ENCODE results near the gene TMC8.
"Not testable (repeated sequence)": the region's sequence is repeated elsewhere in the genome, so short reads cannot be mapped to it uniquely, and the experiment has no call there.

TMC8 gene

GRCh38 chr17:78154903-78155811 lies 24.6 kb downstream of the TMC8 start:
- DNase-seq (ENCODE audit: low read depth, low spot score): no peak

DNA sequence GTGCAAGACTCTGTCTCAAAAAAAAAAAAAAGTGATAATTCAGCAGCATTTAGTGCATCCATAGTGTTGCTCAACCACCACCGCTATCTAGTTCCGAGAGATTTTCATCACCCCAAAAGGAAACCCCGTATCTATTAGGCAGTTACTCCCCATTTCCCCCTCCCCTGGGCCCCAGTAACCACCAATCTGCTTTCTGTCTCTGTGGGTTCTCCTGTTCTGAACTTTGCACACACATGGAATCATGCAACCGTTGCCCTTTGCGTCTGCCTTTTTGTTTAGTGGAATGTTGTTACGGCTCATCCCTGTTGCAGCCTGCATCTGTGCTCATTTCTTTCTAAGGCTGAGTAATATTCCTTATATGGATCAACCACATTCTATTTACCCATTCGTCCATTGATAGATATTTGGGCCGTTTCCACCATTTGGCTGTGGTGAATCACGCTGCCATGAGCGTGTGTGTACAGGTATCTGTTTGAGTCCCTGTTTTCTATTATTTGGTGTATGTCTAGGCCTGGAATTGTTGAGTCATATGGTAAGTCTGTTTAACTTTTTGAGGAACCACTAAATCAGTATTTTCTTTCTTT lies 29.1 kb downstream of the TMC8 start:
- DNase-seq (ENCODE audit: low read depth, low spot score): no peak

DNA sequence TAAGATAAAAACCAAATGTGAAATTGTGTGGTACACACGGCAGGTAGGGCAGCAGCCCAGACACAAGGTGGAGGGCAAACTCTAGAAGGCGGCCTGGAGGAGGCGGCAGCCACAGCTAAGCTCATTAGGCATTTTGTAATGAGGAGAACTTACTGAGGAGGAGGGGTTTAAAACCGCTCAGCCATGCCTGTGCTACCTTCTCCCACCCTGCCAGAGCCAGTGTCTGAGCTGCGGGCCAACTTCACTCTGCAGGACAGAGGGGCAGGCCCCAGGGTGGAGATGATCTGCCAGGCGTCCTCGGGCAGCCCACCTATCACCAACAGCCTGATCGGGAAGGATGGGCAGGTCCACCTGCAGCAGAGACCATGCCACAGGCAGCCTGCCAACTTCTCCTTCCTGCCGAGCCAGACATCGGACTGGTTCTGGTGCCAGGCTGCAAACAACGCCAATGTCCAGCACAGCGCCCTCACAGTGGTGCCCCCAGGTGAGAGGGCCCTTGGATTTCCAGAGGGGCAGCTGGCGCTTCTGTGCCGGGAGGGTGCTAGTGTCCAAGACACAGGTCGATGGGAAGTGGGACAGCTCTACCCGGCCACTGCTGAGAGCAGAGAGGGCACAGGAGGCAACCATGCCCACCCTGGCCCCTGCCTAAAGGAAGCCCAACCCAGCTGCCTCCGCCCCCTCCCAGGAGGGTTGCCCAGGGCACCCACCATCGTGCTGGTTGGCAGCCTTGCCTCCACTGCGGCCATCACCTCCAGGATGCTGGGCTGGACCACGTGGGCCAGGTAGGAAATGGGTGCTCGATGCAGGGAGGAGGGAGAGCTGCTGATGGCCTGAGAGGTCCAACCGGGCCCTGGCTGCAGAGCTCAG lies 33.5 kb downstream of the TMC8 start:
- DNase-seq (ENCODE audit: low read depth, low spot score): no peak

DNA sequence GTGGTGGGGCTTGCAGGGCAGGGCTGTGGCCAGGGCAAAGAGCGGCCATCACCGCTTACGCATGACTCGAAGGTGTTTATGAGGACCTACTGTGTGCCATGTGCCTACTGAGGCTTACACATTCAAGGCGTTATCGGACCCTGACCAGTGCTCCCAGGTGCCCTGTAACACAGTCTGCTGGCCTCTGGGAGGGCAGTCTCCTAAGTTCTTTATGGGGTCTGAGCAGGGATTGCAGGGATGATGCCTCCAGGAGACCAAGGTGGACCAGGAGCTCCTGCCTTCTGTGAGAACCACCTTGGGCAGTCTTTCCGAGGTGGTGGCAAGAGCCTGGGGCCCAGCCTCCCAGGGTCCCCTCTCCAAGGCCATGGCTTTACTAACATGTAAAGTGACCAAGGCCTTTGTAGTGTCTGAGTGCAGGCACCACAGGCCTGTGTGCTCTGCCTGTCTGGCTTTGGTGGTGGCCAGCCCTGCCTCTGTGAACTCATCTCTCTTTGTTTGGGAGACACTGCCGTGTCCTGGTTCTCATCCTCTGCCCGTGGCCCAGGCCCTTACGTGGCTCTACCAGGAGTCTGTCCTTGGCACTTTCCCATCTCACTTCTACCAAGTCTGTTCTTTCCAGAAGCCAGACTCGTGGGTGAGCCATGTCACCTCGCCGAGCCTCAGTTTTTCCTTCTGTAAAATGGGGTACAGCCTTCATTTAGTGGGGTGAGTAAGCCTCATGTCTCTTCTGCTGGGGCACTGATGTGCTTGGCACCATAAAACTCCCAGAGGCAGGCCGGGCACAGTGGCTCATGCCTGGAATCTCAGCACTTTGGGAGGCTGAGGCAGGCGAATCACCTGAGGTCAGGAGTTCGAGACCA lies 34.4 kb downstream of the TMC8 start:
- no peak for DNase-seq (ENCODE audit: low read depth, low spot score)

- DNase-seq (ENCODE audit: low read depth, low spot score): no peak
These were observed 35.8 kb downstream of the TMC8 start for GRCh38 chr17:78166416-78166815.

GRCh38 chr17:78168242-78168902 lies 37.8 kb downstream of the TMC8 start, which contains the start of gene SYNGR2:
Gene SYNGR2, plus strand, starts transcription at chr17:78168581. Its CDS starts 36 bp downstream, at chr17:78168617.
- no peak for DNase-seq (ENCODE audit: low read depth, low spot score)

- DNase-seq (ENCODE audit: low read depth, low spot score): no peak
These were observed 38.6 kb downstream of the TMC8 start for GRCh38 chr17:78168903-78169793.

- DNase-seq (ENCODE audit: low read depth, low spot score): no peak
These were observed 40.4 kb downstream of the TMC8 start for GRCh38 chr17:78170692-78171590.

GRCh38 chr17:78171591-78172248 lies 41.1 kb downstream of the TMC8 start:
- DNase-seq (ENCODE audit: low read depth, low spot score): not testable (repeated sequence)

GRCh38 chr17:78172249-78173051 lies 41.9 kb downstream of the TMC8 start:
- DNase-seq (ENCODE audit: low read depth, low spot score): no peak

DNA sequence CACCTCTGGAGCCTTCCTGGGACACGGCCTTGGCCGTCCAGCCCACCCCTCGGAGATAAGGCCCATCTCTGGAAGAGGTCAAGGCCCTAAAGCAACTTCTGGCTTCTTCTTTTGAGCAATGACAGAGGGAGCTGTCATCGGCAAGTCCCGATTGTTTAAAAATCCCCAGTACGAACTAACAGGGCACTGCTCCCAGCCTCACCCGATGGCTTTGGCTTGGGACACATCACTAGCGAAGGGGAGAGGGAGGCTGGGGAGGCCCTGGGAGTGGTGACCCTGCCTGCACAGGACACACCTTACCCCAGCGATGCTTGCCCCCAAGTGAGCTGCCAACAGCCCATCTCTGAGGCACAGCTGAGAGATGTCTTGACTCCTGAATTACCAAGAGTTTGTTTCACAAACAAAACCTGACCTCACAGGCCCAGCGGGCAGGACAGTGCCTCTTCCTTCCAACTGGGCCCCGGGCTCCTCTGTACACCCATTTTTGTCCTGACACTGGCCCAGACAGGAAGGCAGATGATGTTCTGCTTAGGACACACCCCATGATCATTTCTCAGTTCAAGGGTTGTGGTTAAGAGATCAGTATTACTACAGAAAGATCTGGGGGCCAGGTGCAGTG lies 42.6 kb downstream of the TMC8 start:
- no peak for DNase-seq (ENCODE audit: low read depth, low spot score)

- DNase-seq (ENCODE audit: low read depth, low spot score): no peak
These were observed 43.8 kb downstream of the TMC8 start for GRCh38 chr17:78174346-78174869.

- DNase-seq (ENCODE audit: low read depth, low spot score): no peak
These were observed 44.5 kb downstream of the TMC8 start for GRCh38 chr17:78174870-78175642.

- DNase-seq (ENCODE audit: low read depth, low spot score): no peak
These were observed 45.0 kb downstream of the TMC8 start for GRCh38 chr17:78175643-78175981.

GRCh38 chr17:78176548-78177025 lies 46.0 kb downstream of the TMC8 start:
- DNase-seq (ENCODE audit: low read depth, low spot score): no peak

- no peak for DNase-seq (ENCODE audit: low read depth, low spot score)
These were observed 48.8 kb downstream of the TMC8 start for GRCh38 chr17:78179372-78179771.

All from smooth muscle cell of the brain vasculature (primary cell).